Osteocyte (in vitro differentiated cells): Measurements from ENCODE around the gene DTYMK. TPM values are rescaled to one million over a fixed set of nuclear protein-coding genes. Genes with fewer than 3 reads are reported as not detected.

ENCODE experiments used
- DNase-seq: peaks from one replicate; pipeline ENCODE4 v3.0.0; 2021; ENCODE audit warnings: mixed read lengths; ENCODE audit not compliant: unreplicated experiment; ENCODE audit errors: extremely low spot score
- H3K27ac Mint-ChIP-seq: one replicate; pipeline ENCODE4 v1.8.0; 2021; ENCODE audit warnings: mild to moderate bottlenecking, mixed read lengths; ENCODE audit not compliant: unreplicated experiment
- H3K27me3 Mint-ChIP-seq: one replicate; pipeline ENCODE4 v1.8.0; 2021; ENCODE audit warnings: mixed read lengths; ENCODE audit not compliant: unreplicated experiment
- H3K36me3 Mint-ChIP-seq: one replicate; pipeline ENCODE4 v1.8.0; 2021; ENCODE audit warnings: mixed read lengths; ENCODE audit not compliant: unreplicated experiment
- H3K4me1 Mint-ChIP-seq: one replicate; pipeline ENCODE4 v1.8.0; 2021; ENCODE audit warnings: mixed read lengths; ENCODE audit not compliant: unreplicated experiment
- H3K4me3 Mint-ChIP-seq: one replicate; pipeline ENCODE4 v1.8.0; 2021; ENCODE audit warnings: mild to moderate bottlenecking, moderate library complexity, mixed read lengths; ENCODE audit not compliant: unreplicated experiment
- H3K9me3 Mint-ChIP-seq: one replicate; pipeline ENCODE4 v1.8.0; 2021; ENCODE audit warnings: mixed read lengths; ENCODE audit not compliant: unreplicated experiment
- CTCF ChIP-seq: fragments of 200-600 bp; sonication (generic); IDR thresholded peaks from 2 replicates; pipeline ENCODE4 v1.5.0; 2021; ENCODE audit warnings: antibody characterized with exemption, mild to moderate bottlenecking, moderate library complexity
- total RNA-seq: library from RNA; stranded (reverse); gene quantifications from 2 replicates; pipeline ENCODE4 v1.2.1, GENCODE V29; 2021

DTYMK gene
- total RNA-seq, 1 donor from 2014 or later = 28.8 TPM

- peaks cover 36% of the 10 kb centered on the region for H3K4me1 Mint-ChIP-seq
- H3K27ac Mint-ChIP-seq = peak overlapping the region; percentile 1
- H3K36me3 Mint-ChIP-seq = no peaks in the 10 kb centered on the region
- H3K9me3 Mint-ChIP-seq = no peaks in the 10 kb centered on the region
- peak overlapping the region; percentile 39 for H3K4me3 Mint-ChIP-seq
- no peak for TF ChIP-seq CTCF
- DNase-seq = no peak
- no peaks in the 10 kb centered on the region for H3K27me3 Mint-ChIP-seq
These were observed 46.3 kb downstream of the DTYMK start for GRCh38 chr2:241640165-241640795.

GRCh38 chr2:241639385-241639784, 47.2 kb downstream of the DTYMK start:
- no peak for DNase-seq
- Mint-ChIP-seq H3K4me1 (peaks cover 44% of the 10 kb centered on the region), H3K36me3 (no peaks in the 10 kb centered on the region), H3K4me3 (peak overlapping the region; percentile 10), H3K9me3 (no peaks in the 10 kb centered on the region), H3K27ac (no peak overlapping the region), H3K27me3 (no peaks in the 10 kb centered on the region)
- no peak for TF ChIP-seq CTCF

GRCh38 chr2:241638940-241639339, 47.7 kb downstream of the DTYMK start:
- Mint-ChIP-seq H3K27ac (peak overlapping the region; percentile 47), H3K9me3 (no peaks in the 10 kb centered on the region), H3K4me1 (peaks cover 44% of the 10 kb centered on the region), H3K36me3 (peaks cover 2% of the 10 kb centered on the region), H3K4me3 (peak overlapping the region; percentile 89), H3K27me3 (no peaks in the 10 kb centered on the region)
- no peak for TF ChIP-seq CTCF
- DNase-seq = no peak

GRCh38 chr2:241637795-241638660, 48.6 kb downstream of the DTYMK start:
- no peak for TF ChIP-seq CTCF
- peak overlapping the region; percentile 60 for H3K27ac Mint-ChIP-seq
- H3K9me3 Mint-ChIP-seq = no peaks in the 10 kb centered on the region
- H3K4me3 Mint-ChIP-seq = peak overlapping the region; percentile 89
- peaks cover 44% of the 10 kb centered on the region for H3K4me1 Mint-ChIP-seq
- peaks cover 7% of the 10 kb centered on the region for H3K36me3 Mint-ChIP-seq
- no peaks in the 10 kb centered on the region for H3K27me3 Mint-ChIP-seq
- DNase-seq = no peak
